GM21825 (cell line): ENCODE results near the gene IL13RA1.
"Not testable (repeated sequence)": the region's sequence is repeated elsewhere in the genome, so short reads cannot be mapped to it uniquely, and the experiment has no call there.

Experiments
- ATAC-seq: cut with Tn5 transposase; IDR thresholded peaks from one replicate; pipeline ENCODE4 v1.9.1; 2021; ENCODE audit warnings: mild to moderate bottlenecking, moderate library complexity; ENCODE audit not compliant: unreplicated experiment

IL13RA1 gene

DNA sequence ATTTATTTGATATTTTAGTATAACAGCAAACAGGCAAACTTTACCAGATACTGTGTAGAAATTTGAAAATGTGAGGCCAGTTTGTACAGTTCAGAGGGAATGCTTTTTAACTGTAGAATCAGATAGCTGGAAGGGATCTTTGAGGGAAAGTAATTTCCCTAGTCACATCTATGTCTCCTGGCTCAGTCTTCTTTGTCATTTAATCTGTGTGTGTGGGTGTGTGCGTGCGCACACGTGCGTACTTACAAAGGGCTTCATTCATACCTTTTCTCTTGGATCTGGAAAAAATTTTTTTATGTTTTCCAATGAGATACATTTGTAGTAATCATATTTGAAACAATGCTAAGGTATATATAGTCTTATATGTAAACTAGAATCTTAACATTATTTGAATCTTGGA lies 44.6 kb downstream of the IL13RA1 start:
- no peak for ATAC-seq

DNA sequence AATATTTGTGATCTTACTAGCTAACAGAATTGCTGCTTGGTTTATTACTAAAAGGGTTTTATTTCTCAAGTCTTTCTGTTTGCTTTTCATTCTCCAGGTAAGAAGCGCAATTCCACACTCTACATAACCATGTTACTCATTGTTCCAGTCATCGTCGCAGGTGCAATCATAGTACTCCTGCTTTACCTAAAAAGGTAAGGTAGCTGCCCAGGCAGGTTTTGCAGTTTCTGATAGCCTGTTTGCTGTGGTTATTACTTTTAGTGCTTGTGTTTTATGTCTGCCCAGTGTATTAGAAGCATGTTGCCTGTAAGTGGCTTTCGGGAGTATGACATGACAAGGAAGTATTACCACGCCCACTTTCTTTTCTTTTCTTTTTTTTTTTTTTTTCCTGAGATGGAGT lies 46.4 kb downstream of the IL13RA1 start:
- ATAC-seq, result no peak

DNA sequence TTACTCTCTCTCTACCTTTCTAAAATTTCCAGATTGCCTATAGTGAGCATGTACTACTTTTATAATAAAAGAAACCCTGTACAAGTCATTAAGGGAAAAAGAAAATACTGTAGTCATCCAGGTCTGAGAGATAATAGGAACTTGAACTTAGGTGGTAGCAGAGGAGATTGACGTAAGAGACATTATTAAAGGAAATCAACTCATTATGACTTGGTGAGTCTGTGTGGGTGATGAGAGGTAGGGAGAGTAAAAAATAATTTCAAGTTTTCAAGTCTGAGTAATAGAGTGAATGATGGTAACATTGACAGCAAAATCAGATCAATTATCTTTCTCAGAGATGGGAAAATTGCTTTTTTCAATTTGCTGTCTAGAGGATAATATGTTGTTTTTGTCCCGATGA lies 52.2 kb downstream of the IL13RA1 start:
- ATAC-seq, result no peak

DNA sequence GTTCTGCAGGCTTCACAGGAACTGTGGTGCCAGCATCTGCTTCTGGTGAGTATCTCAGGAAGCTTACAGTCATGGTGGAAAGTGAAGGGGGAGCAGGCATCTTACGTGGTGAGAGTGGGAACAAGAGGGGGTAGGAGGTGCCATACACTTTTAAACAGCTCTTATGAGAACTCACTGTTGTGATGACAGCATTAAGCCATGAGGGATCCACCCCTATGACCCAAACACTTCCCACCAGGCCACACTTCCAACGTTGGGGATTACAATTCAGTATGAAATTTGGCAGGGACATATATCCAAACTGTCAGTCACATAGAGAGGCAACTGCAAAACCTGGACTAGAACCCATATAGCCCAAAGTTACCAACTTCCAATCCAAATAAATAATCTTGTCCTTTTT lies 53.1 kb downstream of the IL13RA1 start:
- no peak for ATAC-seq

- no peak for ATAC-seq
Observed at GRCh38 chrX:118780911-118781310, 53.5 kb downstream of the IL13RA1 start.

DNA sequence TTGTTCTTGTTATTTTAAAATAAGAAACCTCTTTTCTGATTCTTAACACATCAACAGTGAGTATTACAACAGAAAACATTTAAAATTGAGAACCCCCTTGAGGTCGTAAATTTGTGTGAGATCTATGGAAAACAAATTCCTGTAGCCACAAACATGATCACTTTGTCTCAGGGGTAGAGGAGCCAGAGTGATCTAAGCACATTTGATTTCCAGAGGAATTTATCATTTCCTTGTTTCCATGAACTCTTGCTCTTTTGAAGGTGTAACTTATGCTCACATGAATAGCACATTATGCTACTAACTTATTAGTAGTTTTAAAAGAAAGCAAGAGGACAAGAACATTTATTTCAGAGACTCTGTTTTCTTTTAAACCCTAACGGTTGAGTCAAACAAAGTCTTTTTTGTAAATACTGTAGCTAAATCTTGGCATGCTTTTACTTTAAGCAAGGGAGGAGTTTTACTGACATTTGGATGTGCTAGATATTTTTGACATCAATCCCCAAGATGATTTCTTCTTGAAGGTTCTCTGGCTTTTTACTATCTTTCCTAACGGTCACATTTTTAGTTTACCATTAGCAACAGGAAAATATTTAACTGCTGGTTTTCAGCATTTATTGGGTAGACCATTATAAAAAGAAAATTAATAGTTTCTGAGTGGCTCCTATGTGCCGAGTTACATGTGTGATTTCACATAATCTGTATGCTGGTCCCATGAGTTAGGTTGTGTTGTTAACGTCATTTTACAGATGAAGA lies 68.3 kb downstream of the IL13RA1 start:
- no peak for ATAC-seq

- ATAC-seq, result no peak
Observed at GRCh38 chrX:118802857-118803256, 75.5 kb downstream of the IL13RA1 start.

DNA sequence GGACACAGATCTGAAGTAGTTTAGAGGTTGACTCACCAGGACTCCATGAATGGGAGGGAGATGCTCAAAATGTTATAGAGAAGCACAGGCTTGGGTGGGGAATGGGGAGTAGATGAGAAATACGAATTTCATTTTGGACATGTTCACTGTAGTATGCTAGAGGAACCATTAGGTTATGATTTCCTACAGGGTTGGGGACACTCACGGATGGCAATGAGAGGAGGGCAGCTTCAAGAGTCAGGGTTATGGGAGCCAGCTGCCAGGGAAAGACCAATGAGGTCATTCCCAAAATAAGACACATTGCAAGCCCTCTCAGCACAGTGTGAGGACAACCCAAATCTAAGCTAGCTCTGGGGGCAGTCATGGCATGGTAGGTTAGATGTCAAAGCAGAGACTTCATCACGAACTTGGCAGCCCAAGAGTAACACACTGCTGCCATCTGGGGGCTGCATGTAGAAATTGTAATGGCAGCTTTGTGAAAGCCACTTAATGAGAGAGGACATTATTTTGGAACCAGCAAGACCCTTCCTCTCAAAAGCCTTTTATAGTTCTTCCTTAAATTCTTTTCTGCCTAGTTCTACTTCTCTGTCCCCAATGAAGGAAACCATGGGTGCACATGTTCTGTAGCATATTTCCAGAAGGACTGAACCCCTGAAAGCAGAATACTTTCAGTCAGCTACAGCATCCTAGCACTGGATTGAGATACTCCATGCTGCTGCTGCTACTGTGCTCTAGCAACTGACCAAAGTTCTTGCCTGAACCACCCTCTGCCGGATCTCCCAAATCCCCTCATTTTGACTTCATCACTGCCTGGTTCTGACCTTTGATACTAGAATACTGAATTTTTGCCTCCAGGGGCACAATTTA lies 80.0 kb downstream of the IL13RA1 start:
- no peak for ATAC-seq

- not testable (repeated sequence) for ATAC-seq
Observed at GRCh38 chrX:118817257-118817656, 89.9 kb downstream of the IL13RA1 start.

- peak; percentile 43 for ATAC-seq
Observed at GRCh38 chrX:118823263-118824172, 96.1 kb downstream of the IL13RA1 start, which contains the start of gene ZCCHC12. TSS of gene ZCCHC12 (plus strand) at chrX:118823824. CDS start at chrX:118825245, 1,421 bp downstream.

DNA sequence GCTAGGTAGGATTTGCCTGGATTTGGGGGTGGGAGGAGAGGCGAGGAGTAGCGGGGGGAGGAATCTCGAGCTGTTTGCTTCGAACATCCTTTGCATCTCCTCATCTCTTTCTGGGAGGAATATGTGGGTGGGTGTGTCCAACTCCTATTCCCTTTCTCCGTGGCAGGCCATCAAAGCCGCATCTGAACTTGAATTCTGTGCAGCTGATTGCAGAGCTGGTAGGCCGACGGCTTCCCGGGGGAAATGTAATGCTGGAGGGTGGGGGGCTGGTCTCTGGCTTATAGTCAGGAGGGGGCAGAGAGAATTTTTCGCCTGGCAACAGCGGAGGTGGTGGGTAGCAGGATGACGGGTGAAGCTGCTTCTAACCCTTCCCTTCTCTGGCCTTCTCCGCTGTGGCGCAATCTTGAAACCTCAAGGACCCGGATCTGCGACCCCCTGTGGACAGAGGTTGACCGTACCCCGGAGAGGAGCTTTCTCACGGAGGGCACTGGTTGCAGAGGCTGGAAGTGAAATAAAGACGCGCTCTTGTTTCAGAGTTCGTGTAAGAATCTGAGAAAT lies 96.8 kb downstream of the IL13RA1 start:
- ATAC-seq, result no peak

DNA sequence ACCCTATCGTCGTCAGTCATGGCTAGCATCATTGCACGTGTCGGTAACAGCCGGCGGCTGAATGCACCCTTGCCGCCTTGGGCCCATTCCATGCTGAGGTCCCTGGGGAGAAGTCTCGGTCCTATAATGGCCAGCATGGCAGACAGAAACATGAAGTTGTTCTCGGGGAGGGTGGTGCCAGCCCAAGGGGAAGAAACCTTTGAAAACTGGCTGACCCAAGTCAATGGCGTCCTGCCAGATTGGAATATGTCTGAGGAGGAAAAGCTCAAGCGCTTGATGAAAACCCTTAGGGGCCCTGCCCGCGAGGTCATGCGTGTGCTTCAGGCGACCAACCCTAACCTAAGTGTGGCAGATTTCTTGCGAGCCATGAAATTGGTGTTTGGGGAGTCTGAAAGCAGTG lies 97.8 kb downstream of the IL13RA1 start:
- no peak for ATAC-seq

GRCh38 chrX:118839334-118839958 lies 112.0 kb downstream of the IL13RA1 start:
- peak; percentile 68 for ATAC-seq
